Heart left ventricle (tissue), 16 donors: Measurements from ENCODE around the gene BMP5. TPM values are rescaled to one million over a fixed set of nuclear protein-coding genes. Genes with fewer than 3 reads are reported as not detected.

ENCODE experiments used
- ATAC-seq, 4 donors: fragments of 200-7000 bp; cut with Tn5 transposase; one replicate each; pipeline ENCODE4 v1.9.1; 2020 to 2022; ENCODE audit warnings: moderate library complexity in 4 of 4, mild to moderate bottlenecking in 3 of 4, moderate number of reproducible peaks in 1 of 4
- DNase-seq, 5 donors: peaks; one replicate each; pipeline ENCODE4 v3.0.0-alpha.2; 2020
- H3K27ac ChIP-seq, 12 donors: fragments of 200-600 bp; sonication (generic) in 4 of 12; one replicate each; pipeline versions ENCODE4 v1.5.0 to v1.8.0; 2016 to 2022; ENCODE audit warnings: mild to moderate bottlenecking in 2 of 12
- H3K27me3 ChIP-seq, 9 donors: fragments of 200-600 bp; sonication (generic) in 2 of 9; one replicate each; pipeline versions ENCODE4 v1.5.1 to v1.8.0; 2016 to 2022; ENCODE audit warnings: mild to moderate bottlenecking in 3 of 9
- H3K36me3 ChIP-seq, 9 donors: fragments of 200-600 bp; sonication (generic) in 2 of 9; one replicate each; pipeline versions ENCODE4 v1.5.0 to v1.8.0; 2018 to 2022; ENCODE audit warnings: mild to moderate bottlenecking in 2 of 9
- H3K4me1 ChIP-seq, 12 donors: fragments of 200-600 bp; sonication (generic) in 4 of 12; one replicate each; pipeline versions ENCODE4 v1.5.0 to v1.8.0; 2016 to 2022; ENCODE audit warnings: mild to moderate bottlenecking in 3 of 12
- H3K4me3 ChIP-seq, 12 donors: fragments of 200-600 bp; sonication (generic) in 4 of 12; one replicate each; pipeline versions ENCODE4 v1.5.0 to v1.8.0; 2017 to 2022; ENCODE audit warnings: mild to moderate bottlenecking in 9 of 12, moderate library complexity in 4 of 12
- H3K9me3 ChIP-seq, 12 donors: fragments of 200-600 bp; sonication (generic) in 4 of 12; one replicate each; pipeline versions ENCODE4 v1.5.0 to v1.8.0; 2016 to 2022; ENCODE audit warnings: mild to moderate bottlenecking in 1 of 12
- CTCF ChIP-seq, 12 donors: fragments of 200-600 bp; sonication (generic) in 4 of 12; IDR thresholded peaks; one replicate each; pipeline versions ENCODE4 v1.5.0 to v1.8.0; 2018 to 2022; ENCODE audit warnings: antibody characterized with exemption in 12 of 12, mild to moderate bottlenecking in 5 of 12
- POLR2A ChIP-seq, 2 donors: fragments of 450-650 bp; IDR thresholded peaks; one replicate each; pipeline ENCODE4 v1.6.1; 2017; ENCODE audit warnings: antibody characterized with exemption in 2 of 2, mild to moderate bottlenecking in 2 of 2, moderate library complexity in 2 of 2
- WGBS, 4 donors: extraction: QIAGEN DNeasy Blood & Tissue Kit in 2 of 4; methylation state at CpG; one replicate each; pipeline versions ENCODE4 v1.1.5 to v1.1.7; 2013 to 2018; 5-methylcytosine and 5-hydroxymethylcytosine counted together
- intact Hi-C, 10 donors: fragments of 100-400 bp; cut with DNase I; formaldehyde crosslinking; loops; one replicate each; pipeline versions ENCODE4 v1.11.1 to v1.14.2; 2022
- polyA plus RNA-seq, 2 donors: library from polyadenylated mRNA; stranded (reverse); fragments of 200-250 nt; gene quantifications; one replicate each; pipeline ENCODE4 v1.2.3, GENCODE V29; 2013
- total RNA-seq, 9 donors: library from RNA; depleted of rRNA in 2 of 9; stranded (reverse); fragments of >200 nt in 2 of 9; fragmentation: NEBNext Ultra II Directional in 3 of 9; extraction: Animal tissue kit (Norgen Biotek cat#: 25700) in 3 of 9; gene quantifications; one replicate each; pipeline versions ENCODE4 v1.1.0 to v1.2.4, GENCODE V29; 2016 to 2023
- donor health status: ischemic (EF 13 %, LVEDD 7.1; RV severe dilation, severe dysfunction).
- donor health status: healthy with polysubstance abuse.
- donor health status: DM: no; HTN: yes; CAD: no.
- donor health status: DM: no; HTN: no; CAD: no.
- donor health status: ischemic (EF 25% LVEDD 6.9; RV normal size, moderate dysfunction).
- donor health status: ischemic (EF 25% LVEDD 5.7; RV mildly dilated, moderate dysfunction).
- donor health status: healthy.
- donor health status: DM: yes; HTN: yes; CAD: no.
- donor health status: ischemic (EF 35%, LVEDD 5.7; RV mildly dilated, moderate dysfunction).
- donor health status: nonischemic (EF 11% LVEDD 7.7; RV severe dilation, severe dysfunction).
- donor health status: DM: yes; HTN: yes; CAD: no.
- donor health status: PGD.
- donor health status: ischemic (EF 29% LVEDD 5.4; RV normal size, mild dysfunction).
- donor health status: nonischemic (EF 23%, LVEDD 6.1; RV moderate dilation, normal function).

Gene BMP5
- total and polyA plus RNA-seq, 11 donors: 0.86 to 5.8 (median 2.2) TPM

- WGBS, 4 donors: 61 to 76% (median 66%) methylated on average over 2 of the region's 2 CpGs
- H3K9me3 ChIP-seq: no peaks in the 10 kb centered on the region
- no peak overlapping the region for H3K4me3 ChIP-seq
- H3K4me1 ChIP-seq: no peaks in the 10 kb centered on the region
- DNase-seq: no peak
- TF ChIP-seq POLR2A (IDR thresholded peaks at IDR 0.05): no peak
- TF ChIP-seq CTCF (IDR thresholded peaks at IDR 0.05): no peak
- H3K27ac ChIP-seq: peak overlapping the region in 1 of 12 donors; percentile 11
- no peaks in the 10 kb centered on the region for H3K36me3 ChIP-seq
- no peaks in the 10 kb centered on the region for H3K27me3 ChIP-seq
- intact Hi-C loops: no loop called here
- ATAC-seq: peak in 1 of 4 donors; percentile 43
Measured at GRCh38 chr6:55818482-55818881, 56.9 kb downstream of the BMP5 start.

- H3K4me1 ChIP-seq: no peaks in the 10 kb centered on the region
- intact Hi-C loops: no loop called here
- no peaks in the 10 kb centered on the region for H3K36me3 ChIP-seq
- DNase-seq (no peak), ATAC-seq (no peak)
- H3K27me3 ChIP-seq: no peaks in the 10 kb centered on the region
- 24 to 48% (median 37%) methylated on average over 1 of the region's 1 CpG for WGBS, 4 donors
- no peak overlapping the region for H3K27ac ChIP-seq
- TF ChIP-seq CTCF (IDR thresholded peaks at IDR 0.05): no peak
- no peak for TF ChIP-seq POLR2A (IDR thresholded peaks at IDR 0.05)
- no peak overlapping the region for H3K4me3 ChIP-seq
- H3K9me3 ChIP-seq: no peaks in the 10 kb centered on the region
Measured at GRCh38 chr6:55812509-55812908, 62.9 kb downstream of the BMP5 start.

- DNase-seq: no peak
Measured at GRCh38 chr6:55811074-55811473, 64.3 kb downstream of the BMP5 start.

GRCh38 chr6:55802259-55802658 is 73.1 kb downstream of the BMP5 start:
- no peak for DNase-seq
- intact Hi-C loops: no loop called here
- H3K27me3 ChIP-seq: no peaks in the 10 kb centered on the region
- no peak for ATAC-seq
- H3K36me3 ChIP-seq: no peaks in the 10 kb centered on the region
- H3K9me3 ChIP-seq: peaks cover 0 to 16% (median 0%) of the 10 kb centered on the region in 12 donors
- H3K4me3 ChIP-seq: no peak overlapping the region
- no peak overlapping the region for H3K27ac ChIP-seq
- H3K4me1 ChIP-seq: no peaks in the 10 kb centered on the region
- TF ChIP-seq CTCF (IDR thresholded peaks at IDR 0.05) (no peak), POLR2A (IDR thresholded peaks at IDR 0.05) (no peak)
- 90 to 93% (median 93%) methylated on average over 4 of the region's 4 CpGs for WGBS, 4 donors

More at GRCh38 chr6:55811074-55811473, 64.3 kb downstream of the BMP5 start:
- no peak for ATAC-seq
- TF ChIP-seq CTCF (IDR thresholded peaks at IDR 0.05) (no peak), POLR2A (IDR thresholded peaks at IDR 0.05) (no peak)
- Histone ChIP-seq H3K27ac (no peak overlapping the region), H3K36me3 (no peaks in the 10 kb centered on the region), H3K4me1 (no peaks in the 10 kb centered on the region), H3K27me3 (no peaks in the 10 kb centered on the region), H3K4me3 (no peak overlapping the region), H3K9me3 (peaks cover 0 to 9% (median 0%) of the 10 kb centered on the region in 12 donors)
- WGBS, 4 donors: 48 to 56% (median 51%) methylated on average over 3 of the region's 3 CpGs
- intact Hi-C loops: no loop called here
